ENCODE results near the gene IGF2BP2. TPM values are rescaled to one million over a fixed set of nuclear protein-coding genes. Genes with fewer than 3 reads are reported as not detected.

The IGF2BP2 gene
- total and polyA plus RNA-seq, 10 donors = 1.1 to 21.1 (median 12.0) TPM

DNA sequence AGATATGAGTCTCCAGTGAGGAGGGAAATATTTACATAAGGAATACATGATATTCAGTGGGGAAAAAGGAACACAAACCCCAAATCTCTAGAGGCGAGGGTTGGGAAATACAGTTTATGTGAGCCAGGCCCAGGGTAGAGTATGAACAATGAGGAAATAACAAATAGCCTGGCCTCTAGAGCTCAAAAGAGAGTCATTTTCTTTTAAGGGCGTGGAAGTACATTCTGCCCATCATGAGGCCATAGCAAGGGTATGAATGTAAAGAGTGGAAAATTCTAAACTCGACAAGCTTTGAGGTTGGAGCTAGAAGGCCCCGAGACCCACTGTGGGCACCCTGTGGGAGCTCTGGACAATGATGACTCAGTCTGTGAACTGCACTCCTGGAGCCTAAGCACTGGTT lies 27.8 kb upstream of the IGF2BP2 start:
- H3K27me3 ChIP-seq (replicated peaks in 1 of 7) = peaks cover 0 to 23% (median 0%) of the 10 kb centered on the region in 7 donors
- H3K27ac ChIP-seq = no peak overlapping the region
- no peak overlapping the region for H3K4me3 ChIP-seq
- DNase-seq = no peak
- WGBS, 5 donors = 83 to 88% (median 84%) methylated on average over 4 of the region's 4 CpGs
- TF ChIP-seq, protein P1, sequence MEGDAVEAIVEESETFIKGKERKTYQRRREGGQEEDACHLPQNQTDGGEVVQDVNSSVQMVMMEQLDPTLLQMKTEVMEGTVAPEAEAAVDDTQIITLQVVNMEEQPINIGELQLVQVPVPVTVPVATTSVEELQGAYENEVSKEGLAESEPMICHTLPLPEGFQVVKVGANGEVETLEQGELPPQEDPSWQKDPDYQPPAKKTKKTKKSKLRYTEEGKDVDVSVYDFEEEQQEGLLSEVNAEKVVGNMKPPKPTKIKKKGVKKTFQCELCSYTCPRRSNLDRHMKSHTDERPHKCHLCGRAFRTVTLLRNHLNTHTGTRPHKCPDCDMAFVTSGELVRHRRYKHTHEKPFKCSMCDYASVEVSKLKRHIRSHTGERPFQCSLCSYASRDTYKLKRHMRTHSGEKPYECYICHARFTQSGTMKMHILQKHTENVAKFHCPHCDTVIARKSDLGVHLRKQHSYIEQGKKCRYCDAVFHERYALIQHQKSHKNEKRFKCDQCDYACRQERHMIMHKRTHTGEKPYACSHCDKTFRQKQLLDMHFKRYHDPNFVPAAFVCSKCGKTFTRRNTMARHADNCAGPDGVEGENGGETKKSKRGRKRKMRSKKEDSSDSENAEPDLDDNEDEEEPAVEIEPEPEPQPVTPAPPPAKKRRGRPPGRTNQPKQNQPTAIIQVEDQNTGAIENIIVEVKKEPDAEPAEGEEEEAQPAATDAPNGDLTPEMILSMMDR (IDR thresholded peaks at IDR 0.05 in 8 of 11, conservative IDR thresholded peaks at IDR 0.05 in 3 of 11) = no peak
- TF ChIP-seq POLR2AphosphoS5 (IDR thresholded peaks at IDR 0.05) = no peak
- no peak for TF ChIP-seq POLR2A (IDR thresholded peaks at IDR 0.05)
- no peaks in the 10 kb centered on the region for H3K36me3 ChIP-seq
- intact Hi-C loops (cut with DNase I; ENCODE audit: low total_unique reads) = no loop called here
- peaks cover 0 to 28% (median 21%) of the 10 kb centered on the region in 8 donors for H3K9me3 ChIP-seq
- no peaks in the 10 kb centered on the region for H3K4me1 ChIP-seq

DNA sequence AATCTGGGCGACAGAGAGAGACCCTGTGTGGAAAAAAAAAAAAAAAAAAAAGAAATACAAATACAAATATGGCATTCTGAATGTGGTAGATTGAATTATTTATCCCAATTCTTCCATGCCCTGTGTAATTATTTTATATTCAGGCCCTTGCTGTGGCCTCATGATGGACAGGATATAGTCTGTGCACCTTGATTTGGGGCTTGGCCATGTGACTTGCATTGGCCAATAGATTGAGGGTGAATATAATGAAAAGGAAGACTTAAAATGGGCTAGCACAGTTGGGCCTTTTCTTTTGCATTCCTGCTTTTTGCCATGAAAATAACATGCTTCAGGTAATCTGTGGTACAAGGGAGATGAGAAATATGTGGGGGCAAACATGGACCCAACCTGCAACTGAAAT lies 27.1 kb upstream of the IGF2BP2 start:
- Histone ChIP-seq H3K36me3 (no peaks in the 10 kb centered on the region), H3K9me3 (peaks cover 0 to 21% (median 15%) of the 10 kb centered on the region in 8 donors), H3K27me3 (replicated peaks in 1 of 7) (peaks cover 0 to 23% (median 0%) of the 10 kb centered on the region in 7 donors), H3K27ac (no peak overlapping the region), H3K4me3 (no peak overlapping the region), H3K4me1 (no peaks in the 10 kb centered on the region)
- no peak for TF ChIP-seq POLR2A (IDR thresholded peaks at IDR 0.05)
- TF ChIP-seq POLR2AphosphoS5 (IDR thresholded peaks at IDR 0.05) = no peak
- TF ChIP-seq, protein P1 (IDR thresholded peaks at IDR 0.05 in 8 of 11, conservative IDR thresholded peaks at IDR 0.05 in 3 of 11) = no peak
- WGBS, 5 donors = 76 to 95% (median 93%) methylated on average over 1 of the region's 1 CpG
- intact Hi-C loops (cut with DNase I; ENCODE audit: low total_unique reads) = no loop called here
- no peak for DNase-seq

- 87 to 97% (median 91%) methylated on average over 3 of the region's 3 CpGs for WGBS, 5 donors
- TF ChIP-seq, protein P1 (IDR thresholded peaks at IDR 0.05 in 8 of 11, conservative IDR thresholded peaks at IDR 0.05 in 3 of 11) = no peak
- TF ChIP-seq POLR2A (IDR thresholded peaks at IDR 0.05) = no peak
- no peak for TF ChIP-seq POLR2AphosphoS5 (IDR thresholded peaks at IDR 0.05)
- Histone ChIP-seq H3K4me1 (no peaks in the 10 kb centered on the region), H3K36me3 (no peaks in the 10 kb centered on the region), H3K9me3 (peaks cover 0 to 12% (median 6%) of the 10 kb centered on the region in 8 donors), H3K27me3 (replicated peaks in 1 of 7) (peaks cover 0 to 29% (median 0%) of the 10 kb centered on the region in 7 donors), H3K4me3 (no peak overlapping the region), H3K27ac (no peak overlapping the region)
- intact Hi-C loops (cut with DNase I; ENCODE audit: low total_unique reads) = no loop called here
- no peak for DNase-seq
Observed at GRCh38 chr3:185851046-185851445, 26.2 kb upstream of the IGF2BP2 start.

- intact Hi-C loops (cut with DNase I; ENCODE audit: low total_unique reads) = no loop called here
Observed at GRCh38 chr3:185847506-185847905, 22.7 kb upstream of the IGF2BP2 start.

More at GRCh38 chr3:185847506-185847905, 22.7 kb upstream of the IGF2BP2 start:
- no peak overlapping the region for H3K4me3 ChIP-seq
- H3K36me3 ChIP-seq = no peaks in the 10 kb centered on the region
- H3K4me1 ChIP-seq = no peaks in the 10 kb centered on the region
- peaks cover 0 to 24% (median 0%) of the 10 kb centered on the region in 7 donors for H3K27me3 ChIP-seq (replicated peaks in 1 of 7)
- no peak for DNase-seq
- 82 to 89% (median 88%) methylated on average over 6 of the region's 6 CpGs for WGBS, 5 donors
- H3K27ac ChIP-seq = no peak overlapping the region
- no peaks in the 10 kb centered on the region for H3K9me3 ChIP-seq
- TF ChIP-seq POLR2A (IDR thresholded peaks at IDR 0.05) (no peak), POLR2AphosphoS5 (IDR thresholded peaks at IDR 0.05) (no peak)
- TF ChIP-seq, protein P1 (IDR thresholded peaks at IDR 0.05 in 8 of 11, conservative IDR thresholded peaks at IDR 0.05 in 3 of 11) = no peak
